Measurements from ENCODE around the gene CGB2. TPM values are rescaled to one million over a fixed set of nuclear protein-coding genes. Genes with fewer than 3 reads are reported as not detected.

The CGB2 gene
- total and polyA plus RNA-seq, 2 experiments from 2014 or later, result not detected

DNA sequence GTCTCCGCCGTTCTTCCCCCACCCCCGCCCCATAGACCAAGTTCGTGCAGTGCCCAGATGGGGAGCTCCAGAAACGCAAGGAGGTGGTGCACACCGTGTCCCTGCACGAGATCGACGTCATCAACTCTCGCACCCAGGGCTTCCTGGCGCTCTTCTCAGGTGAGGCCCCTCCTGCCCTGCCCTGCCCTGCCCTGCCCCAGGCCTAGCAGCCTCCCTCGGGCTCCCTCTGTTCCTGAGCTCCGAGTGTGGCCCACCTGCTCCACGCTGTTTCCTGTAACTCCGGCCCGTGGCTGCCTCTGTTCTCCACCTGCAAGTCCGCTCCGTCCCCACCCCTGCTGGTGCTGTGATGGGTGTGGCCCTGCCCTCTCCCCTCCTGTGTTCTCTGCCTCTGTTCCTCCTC lies 21.2 kb upstream of the CGB2 start:
- peaks cover 3% of the 10 kb centered on the region; the same call in 1 of the 2 replicates for H3K36me3 ChIP-seq (ENCODE audit: low read depth)
- in situ Hi-C loops (cut with MboI), result no loop called here

DNA sequence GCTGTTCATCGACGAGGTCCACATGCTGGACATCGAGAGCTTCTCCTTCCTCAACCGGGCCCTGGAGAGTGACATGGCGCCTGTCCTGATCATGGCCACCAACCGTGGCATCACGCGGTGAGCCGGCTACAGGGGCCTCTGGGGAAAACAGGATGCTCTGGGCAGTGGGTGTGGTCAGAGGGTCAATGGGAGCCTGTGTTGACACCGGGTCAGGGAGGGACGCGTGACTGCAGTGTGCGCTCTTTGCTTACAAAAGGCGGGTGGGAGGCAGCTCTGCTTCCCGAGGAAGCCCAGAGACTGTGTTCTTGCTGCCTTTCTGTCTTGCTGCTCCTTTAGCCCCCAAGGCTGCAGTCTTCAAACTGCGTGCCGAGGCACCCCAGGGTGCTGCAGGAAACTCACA lies 20.5 kb upstream of the CGB2 start:
- no peaks in the 10 kb centered on the region for H4K20me1 ChIP-seq (ENCODE audit: insufficient read depth)
- H3K9ac ChIP-seq, result no peak overlapping the region
- H3K27me3 ChIP-seq (replicated peaks; ENCODE audit: insufficient read depth), result no peaks in the 10 kb centered on the region
- H3K79me2 ChIP-seq (ENCODE audit: insufficient read depth), result no peaks in the 10 kb centered on the region
- H3K4me1 ChIP-seq (ENCODE audit: insufficient read depth), result no peaks in the 10 kb centered on the region
- H3K9me3 ChIP-seq (ENCODE audit: low read depth), result no peaks in the 10 kb centered on the region
- H2AFZ ChIP-seq, result no peak overlapping the region
- H3K9me2 ChIP-seq (ENCODE audit: insufficient read depth), result no peaks in the 10 kb centered on the region
- H3K36me3 ChIP-seq (ENCODE audit: low read depth), result peaks cover 3% of the 10 kb centered on the region; the same call in 1 of the 2 replicates
- 82 to 92% methylated on average over 12 to 17 of the region's 17 CpGs for WGBS, 2 experiments (ENCODE audit: low coverage in 1 of 2, low lambda C conversion rate in 2 of 2, missing lambda C conversion rate in 2 of 2)
- TF ChIP-seq EZH2phosphoT487 (IDR thresholded peaks at IDR 0.05; ENCODE audit: insufficient read depth, low read depth) (no peak), EZH2 (IDR thresholded peaks at IDR 0.05; ENCODE audit: insufficient read depth, poor library complexity, severe bottlenecking) (no peak)
- H3F3A ChIP-seq (ENCODE audit: insufficient read depth), result no peaks in the 10 kb centered on the region
- no peak for DNase-seq
- in situ Hi-C loops (cut with MboI), result no loop called here
- no peak overlapping the region for H3K4me3 ChIP-seq
- H3K4me2 ChIP-seq (ENCODE audit: unreplicated experiment), result no peak overlapping the region
- H3K27ac ChIP-seq, result no peak overlapping the region

More for the DNA sequence above, 21.2 kb upstream of the CGB2 start:
- TF ChIP-seq EZH2phosphoT487 (IDR thresholded peaks at IDR 0.05; ENCODE audit: insufficient read depth, low read depth), result no peak
- no peak for TF ChIP-seq EZH2 (IDR thresholded peaks at IDR 0.05; ENCODE audit: insufficient read depth, poor library complexity, severe bottlenecking)
- Histone ChIP-seq H3K4me2 (ENCODE audit: unreplicated experiment) (no peak overlapping the region), H3K27ac (no peak overlapping the region), H4K20me1 (ENCODE audit: insufficient read depth) (no peaks in the 10 kb centered on the region), H3F3A (ENCODE audit: insufficient read depth) (no peaks in the 10 kb centered on the region), H3K4me3 (no peak overlapping the region), H3K9me3 (ENCODE audit: low read depth) (no peaks in the 10 kb centered on the region), H3K9ac (no peak overlapping the region), H2AFZ (no peak overlapping the region), H3K79me2 (ENCODE audit: insufficient read depth) (no peaks in the 10 kb centered on the region), H3K4me1 (ENCODE audit: insufficient read depth) (no peaks in the 10 kb centered on the region), H3K9me2 (ENCODE audit: insufficient read depth) (no peaks in the 10 kb centered on the region), H3K27me3 (replicated peaks; ENCODE audit: insufficient read depth) (no peaks in the 10 kb centered on the region)
- DNase-seq, result no peak
- 80 to 86% methylated on average over 15 to 18 of the region's 18 CpGs for WGBS, 2 experiments (ENCODE audit: low coverage in 1 of 2, low lambda C conversion rate in 2 of 2, missing lambda C conversion rate in 2 of 2)

DNA sequence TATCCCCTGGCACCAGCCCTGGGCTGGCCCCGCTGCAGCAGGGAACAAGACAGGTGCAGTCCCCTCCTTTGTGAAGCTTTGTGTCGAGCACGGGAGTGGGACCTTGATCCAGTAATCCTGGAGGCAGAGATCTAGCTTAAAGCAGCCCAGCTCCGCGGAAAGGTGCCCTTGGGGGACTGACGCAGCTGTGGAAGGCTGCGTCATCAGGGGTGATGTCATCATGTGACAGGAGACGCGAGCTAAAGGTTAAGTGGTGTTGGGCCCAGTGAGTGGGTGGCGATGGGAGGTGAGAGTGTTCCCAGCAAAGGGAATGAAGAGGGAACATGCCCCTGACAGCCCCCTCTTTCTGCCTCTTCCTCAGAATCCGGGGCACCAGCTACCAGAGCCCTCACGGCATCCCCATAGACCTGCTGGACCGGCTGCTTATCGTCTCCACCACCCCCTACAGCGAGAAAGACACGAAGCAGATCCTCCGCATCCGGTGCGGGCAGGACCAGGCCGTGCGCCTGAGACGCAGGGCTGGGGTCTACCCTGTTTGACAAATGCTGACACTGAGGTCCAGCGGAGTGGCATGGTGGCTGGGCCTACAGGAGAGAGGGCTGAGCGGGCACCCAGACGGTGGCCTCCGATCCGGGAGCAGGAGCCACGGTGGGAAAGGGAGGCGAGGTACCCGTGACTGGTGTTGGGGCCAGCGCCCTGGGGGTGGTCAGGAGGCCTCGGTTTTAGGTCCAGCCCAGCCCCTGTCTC lies 17.4 kb upstream of the CGB2 start:
- Histone ChIP-seq H3K27me3 (replicated peaks; ENCODE audit: insufficient read depth) (no peaks in the 10 kb centered on the region), H3F3A (ENCODE audit: insufficient read depth) (no peaks in the 10 kb centered on the region), H4K20me1 (ENCODE audit: insufficient read depth) (no peaks in the 10 kb centered on the region), H3K9ac (no peak overlapping the region), H3K4me3 (no peak overlapping the region), H3K9me2 (ENCODE audit: insufficient read depth) (no peaks in the 10 kb centered on the region), H3K27ac (no peak overlapping the region), H3K4me2 (ENCODE audit: unreplicated experiment) (no peak overlapping the region), H3K9me3 (ENCODE audit: low read depth) (no peaks in the 10 kb centered on the region), H2AFZ (no peak overlapping the region), H3K4me1 (ENCODE audit: insufficient read depth) (peaks cover 9% of the 10 kb centered on the region), H3K36me3 (ENCODE audit: low read depth) (no peaks in the 10 kb centered on the region), H3K79me2 (ENCODE audit: insufficient read depth) (no peaks in the 10 kb centered on the region)
- no peak for TF ChIP-seq EZH2 (IDR thresholded peaks at IDR 0.05; ENCODE audit: insufficient read depth, poor library complexity, severe bottlenecking)
- TF ChIP-seq EZH2phosphoT487 (IDR thresholded peaks at IDR 0.05; ENCODE audit: insufficient read depth, low read depth), result no peak
- DNase-seq, result peak; percentile 23
- in situ Hi-C loops (cut with MboI), result no loop called here
- 89 to 91% methylated on average over 29 to 32 of the region's 32 CpGs for WGBS, 2 experiments (ENCODE audit: low coverage in 1 of 2, low lambda C conversion rate in 2 of 2, missing lambda C conversion rate in 2 of 2)

DNA sequence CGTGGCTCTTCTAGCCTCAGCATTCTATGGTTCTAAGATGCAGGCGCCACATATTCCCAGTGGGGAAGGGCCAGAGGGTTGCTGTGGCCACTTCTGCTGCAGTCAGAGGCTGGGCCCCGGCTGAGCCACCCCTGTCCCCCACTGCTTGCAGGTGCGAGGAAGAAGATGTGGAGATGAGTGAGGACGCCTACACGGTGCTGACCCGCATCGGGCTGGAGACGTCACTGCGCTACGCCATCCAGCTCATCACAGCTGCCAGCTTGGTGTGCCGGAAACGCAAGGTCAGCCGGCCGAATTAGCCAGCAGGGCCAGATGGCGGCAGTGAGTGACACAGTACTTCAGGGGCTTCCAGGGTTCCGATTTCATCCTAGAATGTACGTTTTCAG lies 16.8 kb upstream of the CGB2 start:
- Histone ChIP-seq H3K27ac (no peak overlapping the region), H3F3A (ENCODE audit: insufficient read depth) (no peaks in the 10 kb centered on the region), H3K27me3 (replicated peaks; ENCODE audit: insufficient read depth) (no peaks in the 10 kb centered on the region), H3K9me3 (ENCODE audit: low read depth) (no peaks in the 10 kb centered on the region), H4K20me1 (ENCODE audit: insufficient read depth) (no peaks in the 10 kb centered on the region), H3K4me1 (ENCODE audit: insufficient read depth) (peaks cover 9% of the 10 kb centered on the region), H3K36me3 (ENCODE audit: low read depth) (no peaks in the 10 kb centered on the region), H2AFZ (no peak overlapping the region), H3K4me3 (no peak overlapping the region), H3K9me2 (ENCODE audit: insufficient read depth) (no peaks in the 10 kb centered on the region), H3K9ac (no peak overlapping the region), H3K4me2 (ENCODE audit: unreplicated experiment) (no peak overlapping the region), H3K79me2 (ENCODE audit: insufficient read depth) (no peaks in the 10 kb centered on the region)
- in situ Hi-C loops (cut with MboI), result no loop called here
- TF ChIP-seq EZH2phosphoT487 (IDR thresholded peaks at IDR 0.05; ENCODE audit: insufficient read depth, low read depth), result no peak
- TF ChIP-seq EZH2 (IDR thresholded peaks at IDR 0.05; ENCODE audit: insufficient read depth, poor library complexity, severe bottlenecking), result no peak
- 90 to 92% methylated on average over 18 of the region's 18 CpGs for WGBS, 2 experiments (ENCODE audit: low coverage in 1 of 2, low lambda C conversion rate in 2 of 2, missing lambda C conversion rate in 2 of 2)
- no peak for DNase-seq
